H1 (cell line): ENCODE measurements around the gene TAX1BP3. TPM values are rescaled to one million over a fixed set of nuclear protein-coding genes. Genes with fewer than 3 reads are reported as not detected.

Experiments
- CTCF ChIA-PET: fragments of 300-600 bp; sonication (Branson Sonifier 250); formaldehyde crosslinking; loops from one replicate; lab custom pipeline; 2021; ENCODE audit not compliant: partially characterized antibody; lab: Charles Lee
- POLR2A ChIA-PET: fragments of 300-600 bp; sonication (Branson Sonifier 250); formaldehyde crosslinking; loops from one replicate; lab custom pipeline; 2021; ENCODE audit warnings: inconsistent platforms; ENCODE audit not compliant: partially characterized antibody; lab: Charles Lee
- DNase-seq, 2 experiments: peaks; one replicate each; pipeline versions ENCODE4 v3.0.0 to v3.0.0-alpha.2; 2010 to 2022; ENCODE audit warnings: low spot score in 2 of 2, low read depth in 1 of 2, mixed read lengths in 1 of 2
- FAIRE-seq: peaks from 2 replicates; lab custom pipeline; 2011; peaks lifted over from hg19 to GRCh38; lab: Jason Lieb, UNC
- H2AFZ ChIP-seq: 2 replicates; pipeline ENCODE4 v1.8.1; 2012; ENCODE audit warnings: low read length, inconsistent platforms
- H2AK5ac ChIP-seq: 2 replicates; pipeline ENCODE4 v1.6.1; 2013; ENCODE audit warnings: low read depth, low read length
- H2BK120ac ChIP-seq: replicated peaks from 2 replicates; pipeline ENCODE3; 2013; ENCODE audit warnings: low read depth, low read length, inconsistent platforms
- H2BK12ac ChIP-seq: 2 replicates; pipeline ENCODE4 v1.6.1; 2013; ENCODE audit warnings: low read depth, low read length
- H2BK15ac ChIP-seq: 2 replicates; pipeline ENCODE4 v1.6.1; 2013; ENCODE audit warnings: low read length
- H2BK20ac ChIP-seq: 2 replicates; pipeline ENCODE4 v1.6.1; 2013; ENCODE audit warnings: low read length
- H2BK5ac ChIP-seq: 2 replicates; pipeline ENCODE4 v1.6.1; 2013; ENCODE audit warnings: low read depth, low read length
- H3K14ac ChIP-seq: 2 replicates; pipeline ENCODE4 v1.6.1; 2013; ENCODE audit warnings: inconsistent platforms; ENCODE audit not compliant: insufficient read length
- H3K18ac ChIP-seq: 2 replicates; pipeline ENCODE4 v1.6.1; 2013; ENCODE audit warnings: low read length; ENCODE audit errors: extremely low read depth
- H3K23ac ChIP-seq: 2 replicates; pipeline ENCODE4 v1.6.1; 2013; ENCODE audit warnings: inconsistent platforms; ENCODE audit not compliant: insufficient read length
- H3K23me2 ChIP-seq: 2 replicates; pipeline ENCODE4 v1.6.1; 2013; ENCODE audit warnings: low read depth, low read length
- H3K27ac ChIP-seq: 2 replicates; pipeline ENCODE4 v1.6.1; 2011; ENCODE audit warnings: low read depth, low read length, inconsistent platforms
- H3K27me3 ChIP-seq, 4 experiments: replicated peaks in 1 of 4; 1 replicate in 1 of 4; 2 replicates in 3 of 4; pipeline versions ENCODE4 v1.6.1 to v1.8.1; 2011 to 2013; ENCODE audit warnings: low read length in 3 of 4, mild to moderate bottlenecking in 3 of 4, inconsistent platforms in 2 of 4, mixed read lengths in 2 of 4, moderate library complexity in 1 of 4; ENCODE audit not compliant: control insufficient read depth in 3 of 4, insufficient read depth in 3 of 4; ENCODE audit errors: extremely low read depth in 1 of 4
- H3K36me3 ChIP-seq, 4 experiments: 2 replicates each; pipeline versions ENCODE4 v1.6.1 to v1.8.1; 2011 to 2013; ENCODE audit warnings: mild to moderate bottlenecking in 4 of 4, low read length in 3 of 4, moderate library complexity in 2 of 4, control low read depth in 1 of 4, inconsistent platforms in 1 of 4; ENCODE audit not compliant: insufficient read depth in 4 of 4, control insufficient read depth in 2 of 4
- H3K4ac ChIP-seq: replicated peaks from 2 replicates; pipeline ENCODE3; 2013; ENCODE audit warnings: low read length, low read depth, mixed read lengths, inconsistent platforms; ENCODE audit not compliant: insufficient read length
- H3K4me1 ChIP-seq, 4 experiments: replicated peaks in 1 of 4; 1 replicate in 1 of 4; 2 replicates in 3 of 4; pipeline versions ENCODE4 v1.6.1 to v1.8.1; 2011 to 2013; ENCODE audit warnings: low read length in 3 of 4, inconsistent platforms in 2 of 4, mixed read lengths in 1 of 4; ENCODE audit not compliant: insufficient read depth in 4 of 4, control insufficient read depth in 3 of 4
- H3K4me2 ChIP-seq, 2 experiments: 2 replicates each; pipeline versions ENCODE4 v1.6.1 to v1.8.1; 2011 to 2013; ENCODE audit warnings: low read depth in 2 of 2, low read length in 2 of 2, control low read depth in 1 of 2, inconsistent platforms in 1 of 2, mild to moderate bottlenecking in 1 of 2; ENCODE audit not compliant: insufficient read depth in 1 of 2
- H3K4me3 ChIP-seq, 4 experiments: fragments of 200-600, 300-600 bp in 1 of 4; sonication (generic), shearing (Covaris generic), sonication (Bioruptor Twin) in 1 of 4; 2 replicates each; pipeline versions ENCODE4 v1.5.1 to v1.8.1; 2011 to 2016; ENCODE audit warnings: low read length in 4 of 4, low read depth in 3 of 4, control low read depth in 2 of 4, inconsistent platforms in 2 of 4, mild to moderate bottlenecking in 2 of 4, mixed read lengths in 1 of 4, moderate library complexity in 1 of 4; ENCODE audit not compliant: insufficient read depth in 2 of 4; ENCODE audit errors: extremely low read depth in 1 of 4
- H3K56ac ChIP-seq: replicated peaks from 2 replicates; pipeline ENCODE3; 2013; ENCODE audit warnings: low read depth, mild to moderate bottlenecking, mixed read lengths, low read length, inconsistent platforms; ENCODE audit not compliant: insufficient read length
- H3K79me1 ChIP-seq: 2 replicates; pipeline ENCODE4 v1.6.1; 2013; ENCODE audit warnings: low read depth, low read length, control low read depth
- H3K79me2 ChIP-seq, 2 experiments: 2 replicates each; pipeline versions ENCODE4 v1.6.1 to v1.8.1; 2012 to 2013; ENCODE audit warnings: low read length in 2 of 2, mild to moderate bottlenecking in 2 of 2, inconsistent platforms in 1 of 2; ENCODE audit not compliant: insufficient read depth in 2 of 2, control insufficient read depth in 1 of 2
- H3K9ac ChIP-seq, 4 experiments: replicated peaks in 1 of 4; 1 replicate in 1 of 4; 2 replicates in 3 of 4; pipeline versions ENCODE4 v1.6.1 to v1.8.1; 2011 to 2013; ENCODE audit warnings: low read depth in 3 of 4, low read length in 3 of 4, control low read depth in 2 of 4, mild to moderate bottlenecking in 2 of 4, moderate library complexity in 2 of 4, inconsistent platforms in 1 of 4; ENCODE audit errors: extremely low read depth in 1 of 4
- H3K9me3 ChIP-seq, 2 experiments: 2 replicates each; pipeline versions ENCODE4 v1.6.1 to v1.8.1; 2012 to 2013; ENCODE audit warnings: mild to moderate bottlenecking in 2 of 2, moderate library complexity in 2 of 2, control low read depth in 1 of 2, inconsistent platforms in 1 of 2, low read depth in 1 of 2, low read length in 1 of 2, mixed read lengths in 1 of 2; ENCODE audit not compliant: insufficient read depth in 2 of 2
- H4K20me1 ChIP-seq, 2 experiments: replicated peaks in 1 of 2; 2 replicates each; pipeline versions ENCODE3 to v1.8.1; 2011 to 2013; ENCODE audit warnings: inconsistent platforms in 2 of 2, low read length in 2 of 2, mild to moderate bottlenecking in 1 of 2; ENCODE audit not compliant: insufficient read depth in 2 of 2, control insufficient read depth in 1 of 2
- H4K5ac ChIP-seq: 2 replicates; pipeline ENCODE4 v1.6.1; 2013; ENCODE audit warnings: low read length, low read depth, mixed read lengths, inconsistent platforms; ENCODE audit not compliant: insufficient read length
- H4K8ac ChIP-seq: 2 replicates; pipeline ENCODE4 v1.8.0; 2013; ENCODE audit warnings: mild to moderate bottlenecking, moderate library complexity, low read length, inconsistent platforms; ENCODE audit not compliant: insufficient read depth; ENCODE audit errors: extremely low read depth
- H4K91ac ChIP-seq: replicated peaks from 2 replicates; pipeline ENCODE3; 2013; ENCODE audit warnings: low read length, mixed read lengths, inconsistent platforms; ENCODE audit not compliant: insufficient read length
- E2F6 ChIP-seq: IDR thresholded peaks from 2 replicates; pipeline ENCODE4 v1.6.1; 2012; ENCODE audit warnings: inconsistent platforms
- WGBS, 2 experiments: shearing (Covaris generic) in 1 of 2; methylation state at CpG; one replicate each; pipeline versions ENCODE4 v1.1.6 to v1.1.7; 2013 to 2015; ENCODE audit warnings: low lambda C conversion rate in 2 of 2, mixed read lengths in 2 of 2, inconsistent platforms in 1 of 2, low coverage in 1 of 2, missing lambda C conversion rate in 1 of 2; ENCODE audit not compliant: insufficient replicate concordance in 2 of 2, insufficient coverage in 1 of 2, insufficient read length in 1 of 2; ENCODE audit errors: extremely low coverage in 1 of 2, missing lambda C conversion rate in 1 of 2; 5-methylcytosine and 5-hydroxymethylcytosine counted together
- polyA plus RNA-seq, 7 experiments: library from polyadenylated mRNA; depleted of rRNA in 3 of 7; stranded (reverse) in 5 of 7; unstranded in 2 of 7; fragments of >200 nt in 5 of 7; fragments of 200-250 nt in 2 of 7; gene quantifications; 1 replicate in 5 of 7; 2 replicates in 1 of 7; 4 replicates in 1 of 7; pipeline versions ENCODE4 v1.2.1 to v1.2.3, GENCODE V29; 2011 to 2013; ENCODE audit warnings: missing spikeins in 2 of 7, mixed read lengths in 2 of 7
- total RNA-seq: library from RNA; stranded (reverse); fragmentation: NEBNext Ultra II Directional; extraction: Animal tissue kit (Norgen Biotek cat#: 25700); gene quantifications from 2 replicates; pipeline ENCODE4 v1.2.1, GENCODE V29; 2021

TAX1BP3 gene
- total and polyA plus RNA-seq, 2 of the 8 experiments (the other 6 are each of a cell fraction or from before 2014, with no cell fraction given): 65.3 to 81.8 TPM

GRCh38 chr17:3621146-3621720 lies 47.1 kb downstream of the TAX1BP3 start:
- no peak overlapping the region for H2AFZ ChIP-seq
- H3K79me2 ChIP-seq: no peaks in the 10 kb centered on the region
- H4K8ac ChIP-seq: no peak overlapping the region
- H2AK5ac ChIP-seq: no peak overlapping the region
- H3K9ac ChIP-seq: no peak overlapping the region
- peaks cover 17 to 54% (median 40%) of the 10 kb centered on the region in 4 experiments; a peak in 7 of 8 replicates for H3K36me3 ChIP-seq
- no peak overlapping the region for H3K4me3 ChIP-seq
- no peak overlapping the region for H4K5ac ChIP-seq
- H3K4me2 ChIP-seq: no peak overlapping the region
- H3K56ac ChIP-seq: no peak overlapping the region
- FAIRE-seq (no peak), DNase-seq (no peak)
- H3K27me3 ChIP-seq: no peaks in the 10 kb centered on the region
- H3K18ac ChIP-seq: no peak overlapping the region
- no peaks in the 10 kb centered on the region for H3K23me2 ChIP-seq
- H3K4me1 ChIP-seq: no peaks in the 10 kb centered on the region
- no peak overlapping the region for H3K4ac ChIP-seq
- H3K9me3 ChIP-seq: no peaks in the 10 kb centered on the region
- H2BK15ac ChIP-seq: no peak overlapping the region
- H3K14ac ChIP-seq: no peak overlapping the region
- H4K91ac ChIP-seq: no peak overlapping the region
- 95% methylated on average over 6 of the region's 8 CpGs; no CpG with 5 or more reads in 1 of the 2 experiments for WGBS, 2 experiments
- H2BK120ac ChIP-seq: no peak overlapping the region
- no peak overlapping the region for H2BK5ac ChIP-seq
- POLR2A ChIA-PET: interaction anchor here (1.1 kb wide), 1 partner anchor 10 kb away, joined by 3 read pairs; no protein-coding TSS in a partner anchor
- peaks cover 0 to 4% of the 10 kb centered on the region in 2 experiments for H4K20me1 ChIP-seq
- H3K27ac ChIP-seq: no peak overlapping the region
- H2BK12ac ChIP-seq: no peak overlapping the region
- no peak overlapping the region for H2BK20ac ChIP-seq
- CTCF ChIA-PET: interaction anchor here (0.6 to 5.5 kb wide), 5 partner anchors 11 to 454 kb away, joined by 3 to 30 read pairs (median 3); no protein-coding TSS in a partner anchor
- H3K23ac ChIP-seq: no peak overlapping the region
- H3K79me1 ChIP-seq: no peaks in the 10 kb centered on the region; the same call in 1 of the 2 replicates
- TF ChIP-seq E2F6: no peak
